ENCODE measurements around the gene DIO3. TPM values are rescaled to one million over a fixed set of nuclear protein-coding genes. Genes with fewer than 3 reads are reported as not detected.

The DIO3 gene
- total and polyA plus RNA-seq, 2 donors from 2014 or later, result 0.17 to 0.94 TPM

DNA sequence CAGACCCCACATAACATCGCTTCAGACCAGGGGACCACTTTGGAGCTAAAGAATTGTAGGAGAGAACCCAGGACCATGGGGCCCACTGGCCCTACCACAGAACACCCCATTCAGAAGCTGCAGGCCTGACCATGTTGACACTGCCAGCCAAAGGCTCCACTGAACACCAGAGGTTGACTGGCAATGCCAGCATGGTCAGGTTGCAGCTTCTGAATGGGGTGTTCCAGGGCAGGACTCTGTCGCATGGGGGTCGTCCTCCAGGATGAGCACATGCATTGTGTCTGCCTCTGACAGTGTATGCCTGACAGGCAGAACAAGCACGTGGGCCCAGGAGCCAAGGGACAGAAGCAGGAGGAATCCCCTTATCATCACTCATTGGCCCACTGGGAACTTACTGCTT is 34.1 kb downstream of the DIO3 start:
- H3K4me1 ChIP-seq (ENCODE audit: control insufficient read depth in 2 of 3, insufficient read depth in 2 of 3, low read depth in 1 of 3, low read length in 3 of 3), result peaks cover 0 to 4% (median 0%) of the 10 kb centered on the region in 3 donors
- H3K27me3 ChIP-seq (ENCODE audit: control insufficient read depth, insufficient read depth, low read length), result no peaks in the 10 kb centered on the region
- DNase-seq, result no peak
- no peak overlapping the region for H3K27ac ChIP-seq (ENCODE audit: low read depth in 2 of 2, low read length in 2 of 2)
- no peaks in the 10 kb centered on the region for H3K36me3 ChIP-seq (ENCODE audit: control insufficient read depth in 2 of 3, insufficient read depth in 3 of 3, low read length in 3 of 3)
- no peak for FAIRE-seq
- peaks cover 0 to 7% (median 0%) of the 10 kb centered on the region in 3 donors for H3K9me3 ChIP-seq (ENCODE audit: control insufficient read depth in 2 of 3, insufficient read depth in 1 of 3, low read length in 3 of 3)
- intact Hi-C loops (cut with DNase I), result no loop called here
- H3K4me3 ChIP-seq (ENCODE audit: low read length in 3 of 3), result no peak overlapping the region
- no peak overlapping the region for H3K9ac ChIP-seq (ENCODE audit: low read length in 3 of 3)
- TF ChIP-seq, protein P1, sequence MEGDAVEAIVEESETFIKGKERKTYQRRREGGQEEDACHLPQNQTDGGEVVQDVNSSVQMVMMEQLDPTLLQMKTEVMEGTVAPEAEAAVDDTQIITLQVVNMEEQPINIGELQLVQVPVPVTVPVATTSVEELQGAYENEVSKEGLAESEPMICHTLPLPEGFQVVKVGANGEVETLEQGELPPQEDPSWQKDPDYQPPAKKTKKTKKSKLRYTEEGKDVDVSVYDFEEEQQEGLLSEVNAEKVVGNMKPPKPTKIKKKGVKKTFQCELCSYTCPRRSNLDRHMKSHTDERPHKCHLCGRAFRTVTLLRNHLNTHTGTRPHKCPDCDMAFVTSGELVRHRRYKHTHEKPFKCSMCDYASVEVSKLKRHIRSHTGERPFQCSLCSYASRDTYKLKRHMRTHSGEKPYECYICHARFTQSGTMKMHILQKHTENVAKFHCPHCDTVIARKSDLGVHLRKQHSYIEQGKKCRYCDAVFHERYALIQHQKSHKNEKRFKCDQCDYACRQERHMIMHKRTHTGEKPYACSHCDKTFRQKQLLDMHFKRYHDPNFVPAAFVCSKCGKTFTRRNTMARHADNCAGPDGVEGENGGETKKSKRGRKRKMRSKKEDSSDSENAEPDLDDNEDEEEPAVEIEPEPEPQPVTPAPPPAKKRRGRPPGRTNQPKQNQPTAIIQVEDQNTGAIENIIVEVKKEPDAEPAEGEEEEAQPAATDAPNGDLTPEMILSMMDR (IDR thresholded peaks at IDR 0.05; ENCODE audit: borderline replicate concordance, extremely low read depth, insufficient read depth), result no peak

DNA sequence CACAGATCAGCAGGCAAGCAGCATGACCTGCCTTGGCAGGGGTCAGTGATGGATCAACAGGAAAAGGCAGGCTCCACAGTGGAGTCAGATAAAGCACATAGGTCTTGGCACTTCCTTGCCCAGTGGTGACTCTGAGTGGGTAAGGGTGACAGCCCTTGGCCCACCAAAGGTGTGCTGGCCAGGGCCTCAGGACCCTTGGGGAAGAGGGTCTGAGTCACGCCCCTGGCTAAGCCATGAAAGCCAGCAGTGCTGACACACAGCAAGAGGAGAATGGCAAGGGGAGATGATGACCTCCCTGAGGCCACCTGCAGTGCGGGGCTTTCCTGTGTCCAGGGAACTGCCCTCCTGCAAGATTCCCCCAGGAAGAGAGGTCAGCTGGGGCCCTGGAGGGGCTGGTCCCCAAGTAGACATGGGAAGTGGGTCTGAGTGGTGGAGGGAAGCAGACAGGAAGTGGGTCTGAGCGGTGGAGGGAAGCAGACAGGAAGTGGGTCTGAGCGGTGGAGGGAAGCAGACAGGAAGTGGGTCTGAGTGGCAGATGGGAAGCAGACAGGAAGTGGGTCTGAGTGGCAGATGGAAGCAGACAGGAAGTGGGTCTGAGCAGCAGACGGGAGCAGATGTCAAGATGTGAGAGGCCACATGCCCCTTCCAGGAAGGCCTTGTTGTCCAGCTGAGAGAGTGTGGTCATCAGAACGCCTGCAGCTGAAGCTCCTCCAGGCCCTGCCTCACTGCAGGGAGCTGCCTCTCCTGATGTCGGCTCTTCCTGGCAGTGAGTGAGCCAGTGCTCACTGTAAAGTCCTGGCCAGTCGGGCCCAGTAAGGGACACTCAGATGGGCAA is 34.8 kb downstream of the DIO3 start:
- Histone ChIP-seq H3K4me1 (ENCODE audit: control insufficient read depth in 2 of 3, insufficient read depth in 2 of 3, low read depth in 1 of 3, low read length in 3 of 3) (peaks cover 0 to 4% (median 0%) of the 10 kb centered on the region in 3 donors), H3K9ac (ENCODE audit: low read length in 3 of 3) (no peak overlapping the region), H3K9me3 (ENCODE audit: control insufficient read depth in 2 of 3, insufficient read depth in 1 of 3, low read length in 3 of 3) (peaks cover 0 to 7% (median 0%) of the 10 kb centered on the region in 3 donors), H3K4me3 (ENCODE audit: low read length in 3 of 3) (no peak overlapping the region), H3K27ac (ENCODE audit: low read depth in 2 of 2, low read length in 2 of 2) (no peak overlapping the region), H3K27me3 (ENCODE audit: control insufficient read depth, insufficient read depth, low read length) (no peaks in the 10 kb centered on the region), H3K36me3 (ENCODE audit: control insufficient read depth in 2 of 3, insufficient read depth in 3 of 3, low read length in 3 of 3) (no peaks in the 10 kb centered on the region)
- FAIRE-seq (no peak), DNase-seq (no peak)
- TF ChIP-seq, protein P1 (IDR thresholded peaks at IDR 0.05; ENCODE audit: borderline replicate concordance, extremely low read depth, insufficient read depth), result no peak
- intact Hi-C loops (cut with DNase I), result no loop called here

DNA sequence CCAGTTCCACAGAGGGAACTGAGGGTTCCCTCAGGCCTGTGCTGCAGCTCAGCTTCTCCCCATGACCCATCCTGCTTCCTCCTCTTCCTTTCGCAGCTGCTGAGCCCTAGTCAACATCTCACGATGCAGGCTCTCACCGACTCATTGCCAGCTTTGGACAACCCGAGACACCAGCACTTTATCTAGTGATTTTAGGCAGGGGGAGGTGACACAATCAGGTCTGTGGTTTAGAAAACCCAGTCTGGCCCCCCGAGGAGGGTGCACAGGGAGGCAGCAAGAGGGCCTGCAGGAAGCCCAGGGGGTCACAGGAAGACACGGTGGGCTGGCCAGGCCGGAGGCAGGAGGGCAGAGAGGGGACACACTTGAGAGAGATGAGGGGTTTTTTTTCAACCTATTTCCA is 35.4 kb downstream of the DIO3 start:
- no peak for FAIRE-seq
- TF ChIP-seq, protein P1 (IDR thresholded peaks at IDR 0.05; ENCODE audit: borderline replicate concordance, extremely low read depth, insufficient read depth), result no peak
- H3K4me1 ChIP-seq (ENCODE audit: control insufficient read depth in 2 of 3, insufficient read depth in 2 of 3, low read depth in 1 of 3, low read length in 3 of 3), result peaks cover 0 to 4% (median 0%) of the 10 kb centered on the region in 3 donors
- DNase-seq, result no peak
- H3K36me3 ChIP-seq (ENCODE audit: control insufficient read depth in 2 of 3, insufficient read depth in 3 of 3, low read length in 3 of 3), result no peaks in the 10 kb centered on the region
- no peak overlapping the region for H3K27ac ChIP-seq (ENCODE audit: low read depth in 2 of 2, low read length in 2 of 2)
- peaks cover 0 to 7% (median 0%) of the 10 kb centered on the region in 3 donors for H3K9me3 ChIP-seq (ENCODE audit: control insufficient read depth in 2 of 3, insufficient read depth in 1 of 3, low read length in 3 of 3)
- H3K27me3 ChIP-seq (ENCODE audit: control insufficient read depth, insufficient read depth, low read length), result no peaks in the 10 kb centered on the region
- H3K4me3 ChIP-seq (ENCODE audit: low read length in 3 of 3), result no peak overlapping the region
- intact Hi-C loops (cut with DNase I), result no loop called here
- no peak overlapping the region for H3K9ac ChIP-seq (ENCODE audit: low read length in 3 of 3)
